Measurements from ENCODE around the gene C1orf159.
"Not testable (repeated sequence)": the region's sequence is repeated elsewhere in the genome, so short reads cannot be mapped to it uniquely, and the experiment has no call there.

The C1orf159 gene

GRCh38 chr1:1067284-1067859, 48.5 kb downstream of the C1orf159 start:
- DNase-seq (ENCODE audit: low spot score): no peak

GRCh38 chr1:1066403-1067283, 49.2 kb downstream of the C1orf159 start:
- no peak for DNase-seq (ENCODE audit: low spot score)

- DNase-seq (ENCODE audit: low spot score): not testable (repeated sequence)
Observed at GRCh38 chr1:1065940-1066304, 50.0 kb downstream of the C1orf159 start.

- no peak for DNase-seq (ENCODE audit: low spot score)
Observed at GRCh38 chr1:1065265-1065939, 50.5 kb downstream of the C1orf159 start.

GRCh38 chr1:1063945-1064831, 51.7 kb downstream of the C1orf159 start:
- peak; percentile 87 for DNase-seq (ENCODE audit: low spot score)

GRCh38 chr1:1063261-1063944, 52.5 kb downstream of the C1orf159 start:
- DNase-seq (ENCODE audit: low spot score): no peak

- DNase-seq (ENCODE audit: low spot score): no peak
Observed at GRCh38 chr1:1062348-1063163, 53.3 kb downstream of the C1orf159 start.

- DNase-seq (ENCODE audit: low spot score): no peak
Observed at GRCh38 chr1:1061682-1062345, 54.1 kb downstream of the C1orf159 start.

GRCh38 chr1:1060281-1061000, 55.4 kb downstream of the C1orf159 start:
- DNase-seq (ENCODE audit: low spot score): no peak

GRCh38 chr1:1059494-1060280, 56.2 kb downstream of the C1orf159 start:
- DNase-seq (ENCODE audit: low spot score): peak; percentile 98

- no peak for DNase-seq (ENCODE audit: low spot score)
Observed at GRCh38 chr1:1058921-1059493, 56.9 kb downstream of the C1orf159 start.

- DNase-seq (ENCODE audit: low spot score): no peak
Observed at GRCh38 chr1:1058088-1058905, 57.6 kb downstream of the C1orf159 start.

- DNase-seq (ENCODE audit: low spot score): not testable (repeated sequence)
Observed at GRCh38 chr1:1057769-1058087, 58.2 kb downstream of the C1orf159 start.

- no peak for DNase-seq (ENCODE audit: low spot score)
Observed at GRCh38 chr1:1055841-1056736, 59.8 kb downstream of the C1orf159 start.

- DNase-seq (ENCODE audit: low spot score): no peak
Observed at GRCh38 chr1:1054971-1055370, 60.9 kb downstream of the C1orf159 start.

GRCh38 chr1:1054099-1054700, 61.7 kb downstream of the C1orf159 start:
- DNase-seq (ENCODE audit: low spot score): no peak
